ENCODE measurements around the gene TRIP10. TPM values are rescaled to one million over a fixed set of nuclear protein-coding genes. Genes with fewer than 3 reads are reported as not detected.

TRIP10 gene
- total and polyA plus RNA-seq, 10 of the 15 experiments (the other 5 are each of a cell fraction or from before 2014, with no cell fraction given): 0.79 to 54.5 (median 32.5) TPM

Small RNA genes within 50 kb of the gene (microRNA-seq; reads per million reads assigned to microRNA genes)
- 0.75 reads per million for gene MIR6791

Other genes with a start within 250 kb of the TRIP10 start
Only the 7 nearest of the 9 such genes appear.
- gene CD70, start 148.5 kb upstream of the TRIP10 start, total RNA-seq (2014; rRNA removed): 421 and 441 TPM in 2 replicates
- 151 and 155 TPM in 2 replicates for gene CD70, start 148.5 kb upstream of the TRIP10 start, total RNA-seq (2014; rRNA removed; fragmentation: Illumina TruSeq; extraction: Trizol)
- gene CD70, start 148.5 kb upstream of the TRIP10 start, total RNA-seq (2021): 269 and 285 TPM in 2 replicates
- 117 and 262 TPM in 2 replicates for gene CD70, start 148.5 kb upstream of the TRIP10 start, polyA plus RNA-seq (2011; rRNA removed)
- 9.4 and 52.9 TPM in 2 replicates for gene CD70, start 148.5 kb upstream of the TRIP10 start, polyA plus RNA-seq (2014; fragmentation: Illumina TruSeq; extraction: Trizol)
- gene CD70, start 148.5 kb upstream of the TRIP10 start, polyA plus RNA-seq (2014; fragmentation: Nextera tagmentation; extraction: Ambion mirVana): 10 to 100 TPM; 16.4 to 35.8 TPM
- 405 and 437 TPM in 2 replicates for gene CD70, start 148.5 kb upstream of the TRIP10 start, polyA plus RNA-seq (2014; rRNA removed)
- 100 to 1,000 TPM; 348 to 371 TPM for gene CD70, start 148.5 kb upstream of the TRIP10 start, polyA plus RNA-seq (2016; fragmentation: Nextera tagmentation; extraction: Ambion mirVana)
- 37.2 and 38.9 TPM in 2 replicates for gene TNFSF14, start 69.5 kb upstream of the TRIP10 start, total RNA-seq (2014; rRNA removed)
- gene TNFSF14, start 69.5 kb upstream of the TRIP10 start, total RNA-seq (2014; rRNA removed; fragmentation: Illumina TruSeq; extraction: Trizol): 30.6 and 31.4 TPM in 2 replicates
- 36.7 and 40.5 TPM in 2 replicates for gene TNFSF14, start 69.5 kb upstream of the TRIP10 start, total RNA-seq (2021)
- gene TNFSF14, start 69.5 kb upstream of the TRIP10 start, polyA plus RNA-seq (2011; rRNA removed): 17.3 and 21.7 TPM in 2 replicates
- gene TNFSF14, start 69.5 kb upstream of the TRIP10 start, polyA plus RNA-seq (2014; fragmentation: Illumina TruSeq; extraction: Trizol): 34.2 and 34.7 TPM in 2 replicates
- gene TNFSF14, start 69.5 kb upstream of the TRIP10 start, polyA plus RNA-seq (2014; fragmentation: Nextera tagmentation; extraction: Ambion mirVana): 1 to 10 TPM; 4.3 to 5.7 TPM
- 26.6 and 29.4 TPM in 2 replicates for gene TNFSF14, start 69.5 kb upstream of the TRIP10 start, polyA plus RNA-seq (2014; rRNA removed)
- 10 to 100 TPM; 30.0 to 31.2 TPM for gene TNFSF14, start 69.5 kb upstream of the TRIP10 start, polyA plus RNA-seq (2016; fragmentation: Nextera tagmentation; extraction: Ambion mirVana)
- gene C3, start 19.0 kb upstream of the TRIP10 start, total RNA-seq (2014; rRNA removed): 0.28 and 1.6 TPM in 2 replicates
- gene C3, start 19.0 kb upstream of the TRIP10 start, total RNA-seq (2014; rRNA removed; fragmentation: Illumina TruSeq; extraction: Trizol): 0.54 and 1.1 TPM in 2 replicates
- gene C3, start 19.0 kb upstream of the TRIP10 start, total RNA-seq (2021): 5.9 and 6.7 TPM in 2 replicates
- gene C3, start 19.0 kb upstream of the TRIP10 start, polyA plus RNA-seq (2011; rRNA removed): 1.1 and 1.9 TPM in 2 replicates
- 0.79 and 3.0 TPM in 2 replicates for gene C3, start 19.0 kb upstream of the TRIP10 start, polyA plus RNA-seq (2014; fragmentation: Illumina TruSeq; extraction: Trizol)
- 1 to 10 TPM in 1 of 2 experiments, under 1 TPM in 1; 0.64 to 2.7 TPM for gene C3, start 19.0 kb upstream of the TRIP10 start, polyA plus RNA-seq (2014; fragmentation: Nextera tagmentation; extraction: Ambion mirVana)
- 0.95 and 2.2 TPM in 2 replicates for gene C3, start 19.0 kb upstream of the TRIP10 start, polyA plus RNA-seq (2014; rRNA removed)
- gene C3, start 19.0 kb upstream of the TRIP10 start, polyA plus RNA-seq (2016; fragmentation: Nextera tagmentation; extraction: Ambion mirVana): under 1 TPM; 0.20 to 0.25 TPM
- 63.1 and 67.7 TPM in 2 replicates for gene GPR108, start 2.1 kb upstream of the TRIP10 start, total RNA-seq (2014; rRNA removed)
- 42.7 and 43.8 TPM in 2 replicates for gene GPR108, start 2.1 kb upstream of the TRIP10 start, total RNA-seq (2014; rRNA removed; fragmentation: Illumina TruSeq; extraction: Trizol)
- gene GPR108, start 2.1 kb upstream of the TRIP10 start, total RNA-seq (2021): 64.7 and 71.0 TPM in 2 replicates
- 33.6 and 56.2 TPM in 2 replicates for gene GPR108, start 2.1 kb upstream of the TRIP10 start, polyA plus RNA-seq (2011; rRNA removed)
- gene GPR108, start 2.1 kb upstream of the TRIP10 start, polyA plus RNA-seq (2014; fragmentation: Illumina TruSeq; extraction: Trizol): 28.9 and 56.1 TPM in 2 replicates
- 10 to 100 TPM in 1 of 2 experiments, 1 to 10 TPM in 1; 4.4 to 17.6 TPM for gene GPR108, start 2.1 kb upstream of the TRIP10 start, polyA plus RNA-seq (2014; fragmentation: Nextera tagmentation; extraction: Ambion mirVana)
- 81.1 and 87.2 TPM in 2 replicates for gene GPR108, start 2.1 kb upstream of the TRIP10 start, polyA plus RNA-seq (2014; rRNA removed)
- gene GPR108, start 2.1 kb upstream of the TRIP10 start, polyA plus RNA-seq (2016; fragmentation: Nextera tagmentation; extraction: Ambion mirVana): 10 to 100 TPM; 57.9 to 63.1 TPM
- 16.8 and 20.6 TPM in 2 replicates for gene SH2D3A, start 27.8 kb downstream of the TRIP10 start, total RNA-seq (2014; rRNA removed)
- 6.0 and 8.7 TPM in 2 replicates for gene SH2D3A, start 27.8 kb downstream of the TRIP10 start, total RNA-seq (2014; rRNA removed; fragmentation: Illumina TruSeq; extraction: Trizol)
- gene SH2D3A, start 27.8 kb downstream of the TRIP10 start, total RNA-seq (2021): 18.8 and 20.6 TPM in 2 replicates
- 4.9 and 6.6 TPM in 2 replicates for gene SH2D3A, start 27.8 kb downstream of the TRIP10 start, polyA plus RNA-seq (2011; rRNA removed)
- 3.4 and 7.7 TPM in 2 replicates for gene SH2D3A, start 27.8 kb downstream of the TRIP10 start, polyA plus RNA-seq (2014; fragmentation: Illumina TruSeq; extraction: Trizol)
- gene SH2D3A, start 27.8 kb downstream of the TRIP10 start, polyA plus RNA-seq (2014; fragmentation: Nextera tagmentation; extraction: Ambion mirVana): 1 to 10 TPM in 1 of 2 experiments, under 1 TPM in 1; 0.77 to 1.4 TPM
- 24.4 and 24.7 TPM in 2 replicates for gene SH2D3A, start 27.8 kb downstream of the TRIP10 start, polyA plus RNA-seq (2014; rRNA removed)
- 10 to 100 TPM; 10.3 to 12.9 TPM for gene SH2D3A, start 27.8 kb downstream of the TRIP10 start, polyA plus RNA-seq (2016; fragmentation: Nextera tagmentation; extraction: Ambion mirVana)
- 46.4 and 50.7 TPM in 2 replicates for gene VAV1, start 33.0 kb downstream of the TRIP10 start, total RNA-seq (2014; rRNA removed)
- 39.9 and 44.5 TPM in 2 replicates for gene VAV1, start 33.0 kb downstream of the TRIP10 start, total RNA-seq (2014; rRNA removed; fragmentation: Illumina TruSeq; extraction: Trizol)
- gene VAV1, start 33.0 kb downstream of the TRIP10 start, total RNA-seq (2021): 65.4 and 76.8 TPM in 2 replicates
- 21.9 and 36.9 TPM in 2 replicates for gene VAV1, start 33.0 kb downstream of the TRIP10 start, polyA plus RNA-seq (2011; rRNA removed)
- 31.2 and 47.2 TPM in 2 replicates for gene VAV1, start 33.0 kb downstream of the TRIP10 start, polyA plus RNA-seq (2014; fragmentation: Illumina TruSeq; extraction: Trizol)
- gene VAV1, start 33.0 kb downstream of the TRIP10 start, polyA plus RNA-seq (2014; fragmentation: Nextera tagmentation; extraction: Ambion mirVana): 1 to 10 TPM; 1.6 to 4.3 TPM
- gene VAV1, start 33.0 kb downstream of the TRIP10 start, polyA plus RNA-seq (2014; rRNA removed): 48.5 and 52.7 TPM in 2 replicates
- gene VAV1, start 33.0 kb downstream of the TRIP10 start, polyA plus RNA-seq (2016; fragmentation: Nextera tagmentation; extraction: Ambion mirVana): 10 to 100 TPM; 15.0 to 15.9 TPM
- 10.2 and 11.3 TPM in 2 replicates for gene ADGRE1, start 147.9 kb downstream of the TRIP10 start, total RNA-seq (2014; rRNA removed)
- 8.4 and 9.4 TPM in 2 replicates for gene ADGRE1, start 147.9 kb downstream of the TRIP10 start, total RNA-seq (2014; rRNA removed; fragmentation: Illumina TruSeq; extraction: Trizol)
- gene ADGRE1, start 147.9 kb downstream of the TRIP10 start, total RNA-seq (2021): 7.9 and 8.9 TPM in 2 replicates
- gene ADGRE1, start 147.9 kb downstream of the TRIP10 start, polyA plus RNA-seq (2011; rRNA removed): 25.7 and 35.7 TPM in 2 replicates
- 11.6 and 12.7 TPM in 2 replicates for gene ADGRE1, start 147.9 kb downstream of the TRIP10 start, polyA plus RNA-seq (2014; fragmentation: Illumina TruSeq; extraction: Trizol)
- 10 to 100 TPM; 14.4 to 23.7 TPM for gene ADGRE1, start 147.9 kb downstream of the TRIP10 start, polyA plus RNA-seq (2014; fragmentation: Nextera tagmentation; extraction: Ambion mirVana)
- 9.4 and 9.7 TPM in 2 replicates for gene ADGRE1, start 147.9 kb downstream of the TRIP10 start, polyA plus RNA-seq (2014; rRNA removed)
- gene ADGRE1, start 147.9 kb downstream of the TRIP10 start, polyA plus RNA-seq (2016; fragmentation: Nextera tagmentation; extraction: Ambion mirVana): 1 to 10 TPM; 8.6 TPM

Data from GM12878 (cell line).